ENCODE results near the gene ACTRT2.

ACTRT2 gene

DNA sequence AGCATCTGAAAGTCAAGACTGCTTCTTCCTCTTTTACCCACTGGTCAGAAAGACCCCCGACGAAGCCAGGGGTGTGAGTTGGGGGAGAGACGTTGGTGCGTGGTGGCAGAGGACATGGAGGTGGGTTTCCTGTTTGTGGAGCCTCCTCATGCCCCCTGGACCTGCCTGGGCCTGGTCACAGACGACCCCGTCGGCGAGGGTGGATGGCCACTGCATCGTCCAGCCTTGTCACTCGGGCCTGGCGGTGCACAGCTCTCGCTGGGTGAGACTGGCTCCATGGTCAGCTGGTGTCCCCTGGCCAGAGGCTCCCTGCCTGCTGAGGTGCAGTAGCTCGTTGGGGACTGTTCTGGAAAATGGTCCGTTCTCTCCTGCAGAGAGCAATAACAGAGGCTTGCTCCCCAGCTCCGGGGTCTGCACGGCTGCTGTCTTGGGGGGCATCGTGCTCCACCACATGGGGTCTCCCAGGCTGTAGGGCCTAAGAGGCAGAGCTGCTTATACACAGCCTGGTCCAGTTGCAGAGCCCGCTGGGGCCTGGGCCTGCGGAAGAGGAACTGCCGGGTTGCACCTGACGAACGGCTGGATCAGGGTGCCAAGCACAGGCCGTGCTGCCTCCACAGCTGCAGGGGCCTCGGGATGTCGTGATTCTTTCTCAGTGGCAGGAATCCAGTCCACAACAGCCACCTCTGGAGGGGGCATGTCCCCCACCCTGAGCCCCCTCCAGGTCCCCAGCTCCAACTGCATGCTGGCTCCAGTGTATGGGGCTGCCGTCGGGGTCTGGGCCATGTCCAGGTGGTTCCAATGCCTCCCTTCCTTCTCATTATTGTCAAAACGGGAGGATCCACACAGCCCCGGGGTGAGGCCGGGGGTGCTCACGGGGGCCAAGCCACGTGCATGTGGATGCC lies 18.0 kb upstream of the ACTRT2 start:
- DNase-seq (ENCODE audit: low spot score), result no peak

GRCh38 chr1:3003941-3004270 lies 17.4 kb upstream of the ACTRT2 start:
- DNase-seq (ENCODE audit: low spot score), result no peak

GRCh38 chr1:3004285-3005205 lies 16.7 kb upstream of the ACTRT2 start:
- no peak for DNase-seq (ENCODE audit: low spot score)

DNA sequence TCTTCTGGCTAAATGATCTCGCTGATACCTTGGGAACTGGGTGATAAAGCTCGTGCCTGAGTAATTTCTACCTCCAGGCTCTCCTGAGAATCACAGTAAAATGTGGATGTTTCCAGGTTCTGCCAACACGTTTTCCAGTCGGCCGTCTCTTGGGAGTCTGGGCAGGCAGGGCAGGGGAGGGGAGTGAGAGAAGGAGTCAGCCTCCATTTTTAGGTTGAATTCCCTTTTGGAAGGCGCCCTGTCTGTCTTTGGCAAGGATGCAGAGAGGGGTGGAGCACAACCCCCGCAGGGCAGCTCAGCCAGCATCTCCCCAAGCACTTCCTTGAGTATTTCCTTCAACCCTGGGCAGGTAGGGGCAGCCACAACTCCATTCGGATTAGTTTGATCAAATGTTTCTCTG lies 15.5 kb upstream of the ACTRT2 start:
- DNase-seq (ENCODE audit: low spot score), result no peak

DNA sequence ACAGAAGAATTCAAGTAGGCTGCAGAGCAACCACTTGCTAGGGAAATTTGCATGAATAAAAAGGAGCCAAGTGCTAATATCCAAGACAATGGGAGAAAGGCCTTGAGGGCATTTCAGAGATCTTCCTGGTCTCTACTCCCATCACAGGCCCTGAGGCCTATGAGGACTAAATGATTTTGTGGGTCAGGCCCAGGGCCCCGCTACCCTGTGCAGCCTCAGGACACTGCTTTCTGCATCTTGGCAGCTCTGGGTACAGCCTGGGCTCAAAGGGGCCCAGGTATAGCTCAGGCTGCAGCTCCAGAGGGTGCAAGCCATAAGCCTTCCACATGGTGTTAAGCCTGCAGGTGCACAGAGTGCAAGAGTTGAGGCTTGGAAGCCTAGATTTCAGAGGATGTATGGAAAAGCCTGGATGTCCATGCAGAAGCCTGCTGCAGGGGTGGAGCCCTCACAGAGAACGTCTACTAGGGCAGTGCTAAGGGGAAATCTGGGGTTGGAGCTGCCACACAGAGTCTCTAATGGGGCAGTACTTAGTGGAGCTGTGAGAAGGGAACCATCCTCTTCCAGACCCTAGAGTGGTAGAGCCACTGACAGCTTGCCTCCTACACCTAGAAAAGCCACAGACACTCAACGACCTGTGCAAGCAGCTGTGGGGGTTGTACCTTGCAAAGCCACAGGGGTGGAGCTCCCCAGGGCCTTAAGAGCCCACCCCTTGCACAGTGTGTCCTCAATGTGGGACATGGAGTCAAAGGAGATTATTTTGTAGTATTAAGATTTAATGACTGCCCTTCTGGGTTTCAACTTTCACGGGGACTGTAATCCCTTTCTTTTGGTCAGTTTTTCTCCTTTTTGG lies 13.7 kb upstream of the ACTRT2 start:
- no peak for DNase-seq (ENCODE audit: low spot score)

- DNase-seq (ENCODE audit: low spot score), result no peak
These were observed 12.2 kb upstream of the ACTRT2 start for GRCh38 chr1:3009021-3009420.

DNA sequence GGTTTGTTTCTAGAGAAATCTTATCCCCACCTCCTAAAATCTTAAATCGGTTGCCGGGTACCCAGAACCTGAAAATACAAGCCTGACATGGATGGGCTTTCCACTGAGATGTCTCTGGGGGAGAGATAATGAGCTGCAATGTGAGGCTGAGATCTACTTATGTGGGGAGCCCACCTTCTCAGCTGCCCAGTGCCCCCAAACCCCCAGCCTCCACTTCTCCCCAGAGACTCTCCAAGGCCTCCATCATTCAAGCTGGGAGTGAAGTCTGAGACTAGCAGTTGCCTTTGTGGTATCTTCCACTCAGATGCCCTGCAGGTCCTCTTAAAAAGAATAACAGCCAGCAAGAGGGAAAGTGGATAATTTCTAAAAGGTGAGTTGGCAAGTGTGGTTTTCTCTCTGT lies 11.7 kb upstream of the ACTRT2 start:
- no peak for DNase-seq (ENCODE audit: low spot score)

DNA sequence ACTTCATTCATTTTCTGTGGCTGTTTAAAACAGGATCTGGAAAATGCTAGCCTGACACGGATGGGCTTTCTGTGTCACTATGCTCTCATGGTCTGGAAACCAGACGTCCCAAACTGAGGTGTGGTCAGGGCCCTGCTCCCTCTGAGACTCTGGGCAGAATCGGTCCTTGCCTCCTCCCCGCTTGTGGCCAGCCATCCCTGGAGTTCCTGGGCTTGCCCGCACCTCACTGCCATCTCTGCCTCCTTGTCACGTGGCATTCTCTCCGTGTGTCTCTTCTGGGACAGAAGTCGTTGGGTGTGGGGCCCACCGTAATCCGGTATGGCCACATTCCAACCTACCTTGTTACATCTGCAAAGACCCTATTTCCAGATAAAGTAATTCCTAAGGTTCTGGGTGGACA lies 10.1 kb upstream of the ACTRT2 start:
- DNase-seq (ENCODE audit: low spot score), result no peak

DNA sequence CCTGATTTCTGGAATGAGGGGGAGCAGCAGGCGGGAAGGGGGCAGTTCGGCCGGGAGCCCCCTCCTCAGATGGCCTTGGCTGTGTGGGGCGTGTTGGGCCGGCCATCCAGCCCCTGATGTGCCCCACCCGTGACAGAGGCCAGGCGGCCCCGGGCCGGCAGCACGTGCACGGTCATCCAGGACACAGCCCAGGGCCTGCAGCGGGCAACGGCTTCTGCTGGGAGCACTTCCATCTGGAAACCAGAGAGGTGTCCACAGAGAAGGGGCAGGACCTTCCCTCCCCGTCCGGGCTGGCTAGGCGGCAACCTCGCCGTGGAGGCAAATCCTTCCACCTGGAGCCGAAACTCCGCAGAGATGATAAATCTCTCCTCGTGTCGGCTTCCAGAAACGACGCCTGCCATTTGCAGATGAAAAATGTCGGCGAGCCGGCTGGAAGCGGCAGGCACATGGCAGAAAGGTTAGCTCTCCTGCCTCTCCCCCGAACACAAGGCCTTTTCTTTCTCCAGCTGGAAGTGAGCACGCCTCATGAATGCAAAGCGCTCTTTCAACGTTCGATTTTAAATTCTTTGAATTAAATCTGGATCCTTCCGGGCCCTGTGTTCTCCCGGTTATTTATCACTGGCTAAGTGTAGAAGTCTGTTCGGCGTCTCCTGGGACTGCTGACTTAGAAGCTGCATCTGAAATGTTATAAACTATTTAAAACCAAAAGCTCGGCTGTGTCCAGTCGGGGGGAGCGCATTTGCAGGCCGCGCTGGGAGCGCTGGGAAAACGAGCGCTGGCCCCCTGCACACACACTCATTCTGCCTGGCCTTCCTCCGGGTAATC lies 9.4 kb upstream of the ACTRT2 start:
- DNase-seq (ENCODE audit: low spot score), result no peak

GRCh38 chr1:3012456-3013291 lies 8.6 kb upstream of the ACTRT2 start:
- no peak for DNase-seq (ENCODE audit: low spot score)

DNA sequence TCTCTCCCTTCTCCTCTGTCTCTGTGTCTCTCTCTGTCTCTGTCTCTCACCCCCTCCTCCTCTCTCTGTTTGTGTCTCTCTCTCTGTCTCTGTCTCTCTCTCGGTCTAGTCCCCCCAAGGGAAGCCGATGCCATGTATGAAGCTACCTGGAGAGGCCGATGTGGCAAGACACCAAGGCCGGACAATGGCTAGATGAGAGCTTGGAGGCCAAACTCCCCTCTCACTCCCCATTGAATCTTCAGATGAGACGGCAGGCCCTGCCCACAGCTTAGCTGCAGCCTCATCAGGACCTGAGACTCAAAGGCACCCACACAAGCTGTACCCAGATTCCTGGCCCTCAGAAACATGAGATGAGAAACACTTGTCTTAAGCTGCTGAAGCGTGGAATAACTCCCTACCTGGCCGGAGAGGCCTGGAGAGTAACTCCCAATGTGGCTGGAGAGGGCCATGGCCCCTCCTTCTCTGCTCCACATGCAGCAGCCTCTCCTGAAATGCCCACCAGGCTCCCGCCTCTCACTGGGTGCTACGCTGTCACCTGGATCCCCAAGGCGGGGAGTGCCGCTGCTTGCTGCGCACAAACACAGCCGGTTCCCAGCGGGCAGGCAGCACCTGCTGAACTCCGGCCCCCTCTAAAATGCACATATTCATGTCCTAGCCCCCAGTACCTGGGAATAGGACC lies 7.8 kb upstream of the ACTRT2 start:
- DNase-seq (ENCODE audit: low spot score), result no peak

GRCh38 chr1:3014050-3014440 lies 7.2 kb upstream of the ACTRT2 start:
- no peak for DNase-seq (ENCODE audit: low spot score)

GRCh38 chr1:3014443-3015268 lies 6.6 kb upstream of the ACTRT2 start:
- no peak for DNase-seq (ENCODE audit: low spot score)

GRCh38 chr1:3015269-3015635 lies 6.0 kb upstream of the ACTRT2 start:
- DNase-seq (ENCODE audit: low spot score), result no peak

DNA sequence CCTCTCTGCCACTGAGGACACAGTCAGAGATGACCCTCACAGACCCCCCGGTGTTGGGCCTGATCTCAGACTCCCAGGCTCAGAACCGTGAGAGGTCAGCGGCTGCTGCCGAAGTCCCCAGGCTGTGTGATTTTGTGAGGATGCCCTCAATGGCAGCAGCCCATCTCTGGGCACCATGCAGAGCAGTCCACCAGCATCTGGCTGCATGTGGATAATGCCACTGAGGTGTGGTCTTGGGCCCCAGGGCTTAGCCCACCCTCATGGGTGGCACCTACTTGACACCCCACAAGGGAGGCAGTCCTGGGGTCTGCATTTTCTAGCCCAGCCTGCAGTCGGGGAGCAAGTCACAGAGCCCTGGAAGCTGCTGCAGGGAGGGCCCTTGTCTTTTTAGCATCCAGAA lies 5.5 kb upstream of the ACTRT2 start:
- no peak for DNase-seq (ENCODE audit: low spot score)

GRCh38 chr1:3016641-3017439 lies 4.4 kb upstream of the ACTRT2 start:
- peak; percentile 45 for DNase-seq (ENCODE audit: low spot score)

DNA sequence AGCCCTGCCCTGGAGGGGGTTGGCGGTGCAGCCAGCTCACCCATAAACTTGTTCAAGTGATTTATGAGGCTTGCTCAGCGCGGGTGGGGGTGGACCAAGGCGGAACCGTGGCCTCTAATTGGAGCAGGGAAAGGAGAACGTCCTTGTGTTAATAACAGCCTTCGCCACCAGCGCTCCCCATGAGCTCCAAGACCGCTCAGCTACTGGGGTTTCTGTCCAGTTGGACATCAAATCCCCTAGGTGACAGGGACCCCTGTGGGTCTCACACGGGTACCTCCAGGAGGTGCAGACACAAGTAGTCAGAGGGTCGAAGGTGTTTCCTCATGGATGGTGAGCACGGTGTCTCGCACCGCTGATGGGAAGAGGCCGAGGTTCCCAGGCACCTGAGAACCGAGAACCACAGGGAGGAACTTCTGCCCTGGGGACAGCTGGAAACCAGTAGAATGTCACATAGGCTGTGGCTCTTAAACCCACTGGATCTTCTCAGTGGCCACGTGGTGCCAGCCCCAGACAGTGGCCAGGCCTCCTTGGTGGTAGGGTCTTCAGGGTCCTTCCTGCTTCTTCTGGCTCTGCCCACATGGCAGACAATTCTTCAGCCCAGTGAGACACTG lies 3.7 kb upstream of the ACTRT2 start:
- peak; percentile 54 for DNase-seq (ENCODE audit: low spot score)

- peak; percentile 47 for DNase-seq (ENCODE audit: low spot score)
These were observed 3.2 kb upstream of the ACTRT2 start for GRCh38 chr1:3018051-3018471.
